Stimulated activated CD4-positive, alpha-beta T cell treated with anti-CD3 and anti-CD28 coated beads, Interleukin-4, amount 100 ng/mL, for 4 hours (primary cell): ENCODE data around the gene CRMP1.
A peak's percentile ranks its signal among the peaks of the same experiment; 100 is the strongest.
"Not testable (repeated sequence)": the region's sequence is repeated elsewhere in the genome, so short reads cannot be mapped to it uniquely, and the experiment has no call there.

ENCODE experiments used
- DNase-seq, 2 experiments: peaks; one replicate each; pipeline ENCODE4 v3.0.0-alpha.2; 2020

Gene CRMP1

GRCh38 chr4:5887361-5888221 is 5.3 kb downstream of the CRMP1 start:
- no peak for DNase-seq

- no peak for DNase-seq
Observed at GRCh38 chr4:5887011-5887360, 5.9 kb downstream of the CRMP1 start.

- DNase-seq: no peak
Observed at GRCh38 chr4:5885733-5886132, 7.2 kb downstream of the CRMP1 start.

GRCh38 chr4:5884796-5885195 is 8.1 kb downstream of the CRMP1 start:
- no peak for DNase-seq

GRCh38 chr4:5883916-5884315 is 9.0 kb downstream of the CRMP1 start:
- DNase-seq: no peak

GRCh38 chr4:5882947-5883346 is 9.9 kb downstream of the CRMP1 start:
- DNase-seq: no peak

- no peak for DNase-seq
Observed at GRCh38 chr4:5881340-5881739, 11.5 kb downstream of the CRMP1 start.

GRCh38 chr4:5878359-5878758 is 14.5 kb downstream of the CRMP1 start:
- DNase-seq: no peak

GRCh38 chr4:5877392-5877791 is 15.5 kb downstream of the CRMP1 start:
- DNase-seq: no peak

- DNase-seq: no peak
Observed at GRCh38 chr4:5874811-5875449, 18.0 kb downstream of the CRMP1 start.

GRCh38 chr4:5870701-5871100 is 22.2 kb downstream of the CRMP1 start:
- no peak for DNase-seq

- no peak for DNase-seq
Observed at GRCh38 chr4:5869966-5870619, 22.8 kb downstream of the CRMP1 start.

- no peak for DNase-seq
Observed at GRCh38 chr4:5867866-5868265, 25.0 kb downstream of the CRMP1 start.

GRCh38 chr4:5866841-5867813 is 25.8 kb downstream of the CRMP1 start:
- no peak for DNase-seq

- no peak for DNase-seq
Observed at GRCh38 chr4:5865896-5866599, 26.8 kb downstream of the CRMP1 start.

GRCh38 chr4:5863461-5864113 is 29.3 kb downstream of the CRMP1 start:
- DNase-seq: peak; percentile 21 to 33

- no peak for DNase-seq
Observed at GRCh38 chr4:5858020-5858769, 34.7 kb downstream of the CRMP1 start.

- DNase-seq: no peak
Observed at GRCh38 chr4:5857199-5857598, 35.7 kb downstream of the CRMP1 start.

GRCh38 chr4:5856362-5856761 is 36.5 kb downstream of the CRMP1 start:
- not testable (repeated sequence) for DNase-seq

- DNase-seq: no peak
Observed at GRCh38 chr4:5854929-5855328, 38.0 kb downstream of the CRMP1 start.
